SIG-M5 treated with dmso at 0.1 percent for 504 hours (cell line): ENCODE results near the gene UCKL1.
"Not testable (repeated sequence)": the region's sequence is repeated elsewhere in the genome, so short reads cannot be mapped to it uniquely, and the experiment has no call there.

Experiments used
- DNase-seq: peaks from one replicate; lab custom pipeline; 2025; ENCODE audit not compliant: unreplicated experiment; lab: John Stamatoyannopoulos, UW

UCKL1 gene

GRCh38 chr20:63924241-63924640 is 32.0 kb downstream of the UCKL1 start:
- no peak for DNase-seq

DNA sequence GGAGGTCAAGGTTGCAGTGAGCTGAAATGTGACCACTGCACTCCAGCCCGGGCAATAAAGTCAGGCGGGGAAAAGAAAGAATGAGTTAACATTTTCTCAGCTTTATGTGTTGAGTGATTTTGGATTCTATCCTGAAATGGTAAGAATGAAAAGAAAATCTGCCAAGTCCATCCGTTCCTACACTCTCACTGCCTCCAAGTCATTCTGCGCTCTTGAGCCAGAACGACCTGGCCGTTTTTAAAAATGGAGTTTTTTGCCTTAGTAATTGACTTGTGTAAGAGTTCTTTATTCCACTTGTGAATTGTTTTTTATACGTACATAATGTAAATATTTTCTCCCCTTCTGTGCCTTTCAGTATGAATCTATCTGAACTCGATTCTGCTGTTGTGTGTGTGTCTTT is 32.6 kb downstream of the UCKL1 start:
- DNase-seq, result no peak

- DNase-seq, result no peak
These were observed 36.0 kb downstream of the UCKL1 start for GRCh38 chr20:63920226-63920625.

DNA sequence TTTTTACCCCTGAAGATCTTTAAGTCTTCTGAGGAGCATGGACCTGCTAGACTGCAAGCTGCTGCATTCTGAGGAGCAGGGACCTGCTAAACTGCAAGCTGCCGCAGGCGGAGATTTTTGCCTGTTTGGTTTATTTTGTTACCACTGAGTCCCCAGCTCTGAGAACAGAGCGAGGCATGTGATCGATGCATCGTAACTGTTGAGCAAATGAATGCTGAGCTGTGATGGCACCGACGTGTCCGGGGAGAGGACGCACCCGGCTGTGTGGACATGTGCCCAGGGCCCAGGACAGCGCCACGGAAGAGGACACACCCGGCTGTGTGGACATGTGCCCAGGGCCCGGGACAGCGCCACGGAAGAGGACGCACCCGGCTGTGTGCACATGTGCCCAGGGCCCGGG is 37.1 kb downstream of the UCKL1 start:
- no peak for DNase-seq

DNA sequence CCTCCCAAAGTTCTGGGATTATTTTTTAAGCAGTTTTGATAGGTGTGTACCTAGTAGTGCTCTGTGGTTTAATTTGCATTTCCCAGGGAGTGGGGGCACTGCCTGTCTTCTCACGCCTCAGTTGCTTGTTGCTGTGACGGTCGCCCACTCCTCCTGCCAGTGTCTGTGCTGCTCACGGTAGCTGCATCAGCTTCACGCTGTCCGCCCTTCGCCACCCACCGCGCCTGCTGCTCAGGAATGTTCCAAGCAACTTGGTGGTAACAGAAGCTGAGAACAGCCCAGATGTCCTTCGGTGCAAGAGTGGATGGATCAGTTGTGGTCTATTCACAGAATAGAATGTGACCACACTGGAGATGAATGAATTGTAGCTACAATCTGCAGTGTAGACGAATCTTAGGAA is 38.4 kb downstream of the UCKL1 start:
- no peak for DNase-seq

- DNase-seq, result not testable (repeated sequence)
These were observed 39.8 kb downstream of the UCKL1 start for GRCh38 chr20:63916371-63916939.

- DNase-seq, result no peak
These were observed 40.7 kb downstream of the UCKL1 start for GRCh38 chr20:63915471-63915870.

DNA sequence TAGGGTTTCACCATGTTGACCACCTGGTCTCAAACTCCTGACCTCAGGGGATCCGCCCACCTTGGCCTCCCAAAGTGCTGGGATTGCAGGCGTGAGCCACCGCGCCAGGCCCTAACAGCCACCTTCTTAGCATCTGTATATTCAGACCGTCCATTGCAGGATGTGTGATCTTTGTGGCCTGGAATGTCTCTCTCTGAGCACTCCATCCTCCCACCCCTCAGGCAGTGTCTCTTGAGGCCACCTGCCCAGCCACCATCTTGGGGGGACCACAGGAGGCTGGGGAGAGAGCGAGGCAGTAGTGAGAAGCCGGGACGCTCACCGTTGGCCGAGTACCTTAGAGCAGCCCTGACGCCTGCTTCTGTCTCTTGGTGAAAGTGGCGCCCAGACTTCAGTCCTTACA is 42.4 kb downstream of the UCKL1 start:
- DNase-seq, result no peak

DNA sequence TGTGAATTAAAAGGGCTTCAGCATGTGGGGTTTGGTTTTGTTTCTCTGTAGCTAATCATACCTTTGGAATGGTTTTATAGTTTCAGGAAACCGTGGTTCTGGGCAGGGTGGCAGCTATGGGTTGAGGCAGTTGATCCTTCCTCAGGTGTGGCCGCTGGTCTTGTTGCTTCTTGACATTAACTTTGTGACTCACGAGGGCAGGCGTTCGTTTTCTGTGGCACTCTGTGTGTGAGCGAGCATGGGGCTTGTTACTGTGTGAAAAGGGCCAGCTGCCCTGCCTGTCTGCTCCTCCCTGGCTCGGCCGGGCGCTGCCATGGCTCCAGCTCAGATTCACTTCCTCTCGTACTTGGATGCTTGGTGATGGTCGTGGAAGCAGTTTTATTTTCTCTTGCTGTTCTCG is 45.0 kb downstream of the UCKL1 start:
- peak; percentile 48 for DNase-seq

GRCh38 chr20:63908008-63908682 is 48.1 kb downstream of the UCKL1 start:
- no peak for DNase-seq

DNA sequence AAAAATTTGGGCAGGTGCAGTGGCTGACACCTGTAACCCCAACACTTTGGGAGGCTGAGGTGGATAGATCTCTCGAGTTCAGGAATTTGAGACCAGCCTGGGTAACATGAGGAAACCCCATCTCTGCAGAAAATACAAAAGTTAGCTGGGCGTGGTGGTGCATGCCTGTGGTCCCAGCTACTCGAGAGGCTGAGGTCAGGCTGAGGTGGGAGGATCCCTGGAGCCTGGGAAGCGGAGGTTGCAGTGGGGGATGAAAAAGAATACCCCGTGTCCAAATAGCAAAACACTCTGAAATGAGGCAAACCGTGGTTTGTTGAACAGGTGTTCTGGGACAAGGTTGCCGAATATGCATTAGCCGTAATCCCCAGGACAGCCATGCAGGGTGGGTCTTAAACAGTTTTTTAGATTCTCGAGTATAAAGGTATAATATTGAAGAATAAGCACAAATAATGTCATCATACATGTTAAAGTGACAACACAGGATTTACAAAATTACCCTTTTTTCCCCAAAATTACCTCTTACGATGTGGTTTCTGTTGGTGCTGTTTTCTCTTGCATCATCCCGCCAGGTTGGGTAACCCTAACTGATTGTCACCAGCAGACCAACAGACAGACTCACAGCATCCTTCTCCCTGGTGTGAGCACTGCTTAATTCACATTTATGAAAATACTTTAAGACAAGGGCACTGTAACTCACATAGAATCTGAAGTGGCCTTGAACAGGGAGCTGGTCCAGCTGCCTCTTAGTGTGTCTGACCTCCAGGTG is 52.2 kb downstream of the UCKL1 start:
- peak; percentile 81 for DNase-seq

DNA sequence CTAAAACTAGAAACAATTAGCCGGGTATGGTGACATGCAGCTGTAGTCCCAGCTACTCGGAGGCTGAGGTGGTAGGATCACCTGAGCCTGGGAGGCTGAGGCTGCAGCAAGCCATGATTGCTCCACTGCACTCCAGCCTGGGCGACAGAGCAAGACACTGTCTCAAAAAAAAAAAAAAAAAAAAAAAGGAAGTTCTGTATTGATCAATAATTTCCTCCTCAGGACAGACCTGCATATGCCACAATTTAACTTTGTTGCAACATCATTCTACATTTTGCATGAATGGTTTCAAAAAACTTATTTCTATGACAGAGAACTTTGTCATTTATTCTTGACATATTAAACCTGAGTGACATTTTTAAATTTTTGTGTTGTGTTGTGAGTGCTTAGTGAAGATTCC is 55.8 kb downstream of the UCKL1 start:
- peak; percentile 74 for DNase-seq

GRCh38 chr20:63898882-63899558 is 57.2 kb downstream of the UCKL1 start:
- peak; percentile 66 for DNase-seq

DNA sequence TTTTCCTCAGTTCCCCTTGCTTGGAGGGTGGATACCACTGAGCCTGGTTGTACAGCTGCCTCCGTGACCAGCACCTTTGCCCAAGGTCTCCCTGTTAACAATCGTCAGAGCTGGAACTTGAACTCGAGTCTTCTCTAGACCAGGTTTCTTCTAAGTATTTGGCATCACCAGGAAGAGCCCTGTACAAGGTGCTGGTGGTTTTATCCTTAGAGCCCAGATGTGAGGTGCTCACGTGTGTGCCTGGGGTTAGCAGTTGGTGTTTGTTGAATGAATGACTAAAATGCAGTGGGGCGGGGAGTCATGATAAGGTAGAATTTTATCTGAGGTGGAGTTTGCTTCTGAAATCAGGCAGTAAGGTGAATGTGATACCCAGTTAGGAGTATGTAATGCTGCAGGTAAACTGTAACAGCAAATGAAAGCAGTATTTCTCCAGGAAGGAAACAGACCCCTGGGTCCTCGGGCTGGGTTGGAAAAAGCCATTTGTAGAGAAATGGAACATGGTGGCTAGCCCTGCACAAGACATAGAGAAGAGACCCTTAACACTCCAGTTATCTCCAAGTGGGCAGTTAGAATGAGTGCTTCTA is 58.1 kb downstream of the UCKL1 start:
- DNase-seq, result no peak

DNA sequence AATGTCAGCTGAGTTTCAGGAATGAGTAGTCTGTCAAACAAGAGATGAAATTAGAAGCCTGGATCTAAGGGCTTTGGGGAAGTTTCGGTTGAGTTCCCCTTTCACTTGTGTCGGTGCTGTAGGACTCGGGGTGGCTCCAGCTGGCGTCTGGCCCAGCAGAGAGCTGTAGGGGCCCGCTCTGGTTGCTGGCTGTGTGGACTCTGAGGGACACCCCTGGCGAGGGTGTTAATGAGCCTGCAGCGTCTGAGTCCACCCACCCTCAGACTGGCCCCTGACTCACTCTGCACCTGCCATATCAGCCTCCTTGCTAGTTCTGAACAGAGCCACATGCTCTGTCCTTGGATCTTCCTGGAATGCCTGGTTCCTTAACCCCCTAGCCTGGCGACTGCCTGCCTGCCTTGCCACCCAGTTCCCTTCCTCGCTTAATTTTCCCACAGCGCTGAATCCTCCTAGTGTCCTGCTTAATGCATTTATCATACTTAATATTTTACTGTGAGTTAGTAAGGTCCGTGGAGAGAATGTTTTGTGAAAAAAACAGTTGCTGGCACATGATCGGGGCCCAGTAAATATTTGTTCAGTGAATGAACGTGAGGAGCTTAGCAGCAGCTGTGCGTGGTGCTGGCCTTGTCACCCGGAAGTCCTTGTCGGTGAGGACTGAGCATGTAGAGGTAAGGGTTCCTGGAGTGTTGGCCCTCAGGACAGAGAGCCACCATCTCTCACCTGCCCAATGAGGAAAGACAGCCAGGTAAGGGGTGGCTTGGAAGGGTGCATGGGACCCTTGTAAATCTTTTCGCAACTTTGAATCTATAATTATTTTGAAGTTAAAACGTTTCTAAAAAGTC is 59.7 kb downstream of the UCKL1 start:
- peak; percentile 92 for DNase-seq

DNA sequence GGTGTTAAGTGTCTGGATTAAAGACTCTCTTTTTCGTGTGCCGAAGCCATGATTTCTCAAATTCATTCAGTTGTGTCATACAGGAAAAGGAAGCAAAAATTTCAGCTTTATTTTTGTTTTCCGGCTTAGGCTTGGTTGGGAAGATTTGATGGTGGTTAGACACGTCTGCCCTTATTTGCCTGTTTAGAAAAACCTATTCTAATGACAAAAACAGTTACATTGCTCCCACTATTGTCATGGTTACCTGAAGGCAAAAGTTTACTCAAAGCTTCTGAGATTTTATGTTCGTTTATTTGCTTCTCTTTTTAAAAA is 60.3 kb downstream of the UCKL1 start:
- peak; percentile 83 for DNase-seq

DNA sequence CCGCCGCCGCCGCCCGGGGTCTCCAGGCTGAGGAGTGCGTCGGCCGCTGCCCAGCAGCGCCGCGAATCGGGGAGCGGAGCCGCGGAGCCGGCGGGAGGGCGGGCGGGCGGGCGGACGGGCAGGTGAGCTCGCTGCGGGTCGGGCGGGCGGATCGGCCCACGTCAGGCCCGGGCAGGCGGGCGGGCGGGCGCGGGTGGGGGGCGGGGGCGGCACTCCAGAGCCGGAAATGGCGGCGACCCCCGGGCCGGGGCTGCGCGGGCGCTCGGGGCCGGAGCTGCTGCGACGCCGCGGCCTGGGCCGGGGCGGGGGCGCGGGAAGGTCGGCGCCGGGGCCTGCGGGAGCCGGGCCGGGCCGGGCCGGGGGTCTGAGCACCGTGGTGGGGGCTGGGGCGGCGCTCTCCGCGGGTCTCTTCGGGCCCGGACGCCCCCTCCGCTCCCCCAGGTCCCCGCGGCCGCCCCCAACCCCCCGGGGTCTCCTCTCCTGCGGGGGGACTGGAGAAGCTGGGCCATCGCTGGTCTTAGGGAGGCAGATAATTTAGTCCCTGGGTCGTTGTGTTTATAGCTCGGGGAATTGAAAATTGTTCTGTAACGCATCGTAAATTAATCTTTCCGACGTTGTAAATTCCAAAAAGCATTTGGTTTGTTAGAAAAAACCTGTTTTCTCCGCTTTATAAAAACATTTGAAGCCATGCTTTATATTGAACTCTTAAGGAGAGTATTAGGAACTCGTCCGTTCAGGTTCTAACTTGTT is 60.8 kb downstream of the UCKL1 start:
- no peak for DNase-seq

GRCh38 chr20:63894358-63895201 is 61.6 kb downstream of the UCKL1 start, which contains the start of gene DNAJC5:
DNAJC5 (plus strand) TSS chr20:63895126; CDS start chr20:63928346, 33,220 bp downstream.
- peak; percentile 84 for DNase-seq

DNA sequence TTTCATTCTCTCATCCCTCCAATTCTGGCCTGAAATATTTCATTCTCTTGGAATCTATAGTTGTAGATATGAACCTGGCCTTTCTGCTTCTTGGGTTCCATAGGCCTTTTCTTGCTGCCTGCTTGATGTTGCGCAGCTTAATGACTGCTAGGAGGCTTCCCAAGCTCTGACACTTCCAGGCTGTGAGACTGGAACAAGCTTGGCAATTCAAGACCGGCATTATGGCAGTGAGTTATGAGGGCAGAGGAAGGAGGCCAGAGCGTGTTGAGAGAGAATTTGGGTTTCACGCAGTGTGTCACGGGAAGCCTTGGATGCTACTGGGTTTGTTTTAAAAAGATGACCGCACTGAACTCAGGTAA is 62.2 kb downstream of the UCKL1 start:
- no peak for DNase-seq
